ENCODE measurements around the gene HSPBP1. TPM values are rescaled to one million over a fixed set of nuclear protein-coding genes. Genes with fewer than 3 reads are reported as not detected.

Gene HSPBP1
- total and polyA plus RNA-seq, 9 of the 15 experiments (the other 6 are each of a cell fraction or from before 2014, with no cell fraction given), result 0.83 to 81.3 (median 21.8) TPM

DNA sequence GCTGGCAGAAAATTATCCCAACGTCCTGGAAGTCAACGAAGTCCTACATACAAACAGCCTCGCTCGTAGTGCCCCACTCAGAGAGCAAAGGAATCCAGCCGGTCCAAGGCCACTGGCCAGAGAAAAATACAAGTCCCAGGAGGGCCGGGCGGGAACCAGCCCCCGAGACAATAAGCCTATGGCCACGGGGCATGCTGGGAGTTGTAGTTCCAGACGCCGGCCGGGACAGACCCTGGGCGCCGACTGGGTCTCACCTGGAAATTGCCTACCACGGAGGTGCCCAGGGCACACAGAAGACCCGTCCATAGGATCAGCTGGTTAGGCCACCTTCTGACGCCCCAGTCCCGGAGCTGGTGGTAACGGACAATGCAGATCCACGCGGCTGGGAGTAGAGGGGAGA is 39.9 kb upstream of the HSPBP1 start (continued):
- TF ChIP-seq, protein P1, sequence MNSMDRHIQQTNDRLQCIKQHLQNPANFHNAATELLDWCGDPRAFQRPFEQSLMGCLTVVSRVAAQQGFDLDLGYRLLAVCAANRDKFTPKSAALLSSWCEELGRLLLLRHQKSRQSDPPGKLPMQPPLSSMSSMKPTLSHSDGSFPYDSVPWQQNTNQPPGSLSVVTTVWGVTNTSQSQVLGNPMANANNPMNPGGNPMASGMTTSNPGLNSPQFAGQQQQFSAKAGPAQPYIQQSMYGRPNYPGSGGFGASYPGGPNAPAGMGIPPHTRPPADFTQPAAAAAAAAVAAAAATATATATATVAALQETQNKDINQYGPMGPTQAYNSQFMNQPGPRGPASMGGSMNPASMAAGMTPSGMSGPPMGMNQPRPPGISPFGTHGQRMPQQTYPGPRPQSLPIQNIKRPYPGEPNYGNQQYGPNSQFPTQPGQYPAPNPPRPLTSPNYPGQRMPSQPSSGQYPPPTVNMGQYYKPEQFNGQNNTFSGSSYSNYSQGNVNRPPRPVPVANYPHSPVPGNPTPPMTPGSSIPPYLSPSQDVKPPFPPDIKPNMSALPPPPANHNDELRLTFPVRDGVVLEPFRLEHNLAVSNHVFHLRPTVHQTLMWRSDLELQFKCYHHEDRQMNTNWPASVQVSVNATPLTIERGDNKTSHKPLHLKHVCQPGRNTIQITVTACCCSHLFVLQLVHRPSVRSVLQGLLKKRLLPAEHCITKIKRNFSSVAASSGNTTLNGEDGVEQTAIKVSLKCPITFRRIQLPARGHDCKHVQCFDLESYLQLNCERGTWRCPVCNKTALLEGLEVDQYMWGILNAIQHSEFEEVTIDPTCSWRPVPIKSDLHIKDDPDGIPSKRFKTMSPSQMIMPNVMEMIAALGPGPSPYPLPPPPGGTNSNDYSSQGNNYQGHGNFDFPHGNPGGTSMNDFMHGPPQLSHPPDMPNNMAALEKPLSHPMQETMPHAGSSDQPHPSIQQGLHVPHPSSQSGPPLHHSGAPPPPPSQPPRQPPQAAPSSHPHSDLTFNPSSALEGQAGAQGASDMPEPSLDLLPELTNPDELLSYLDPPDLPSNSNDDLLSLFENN (IDR thresholded peaks at IDR 0.05; ENCODE audit: low read depth in 2 of 2, low read length in 2 of 2), result 0 out of 4 replicates have a peak, but pooled peaks of 1 of the 2 experiments have one; percentile 21
- TF ChIP-seq HCFC1 (IDR thresholded peaks at IDR 0.05; ENCODE audit: low read depth, low read length) (peak; percentile 98), MAFF (IDR thresholded peaks at IDR 0.05; ENCODE audit: low read length) (no peak), LARP7 (IDR thresholded peaks at IDR 0.05) (no peak), PCBP1 (IDR thresholded peaks at IDR 0.05; ENCODE audit: low read depth, low read length, poor library complexity, severe bottlenecking) (no peak), ZNF224 (CRISPR knock-in tag; IDR thresholded peaks at IDR 0.05) (no peak), L3MBTL2 (IDR thresholded peaks at IDR 0.05) (peak; percentile 20; the same call in 1 of the 2 replicates), FOXJ2 (tag; IDR thresholded peaks at IDR 0.05) (no peak), SETDB1 (IDR thresholded peaks at IDR 0.05; ENCODE audit: low read length) (no peak), SP2 (IDR thresholded peaks at IDR 0.05; ENCODE audit: extremely low read depth, low read depth, low read length, poor library complexity, severe bottlenecking) (no peak), ZNF75A (CRISPR knock-in tag; IDR thresholded peaks at IDR 0.05) (no peak), KLF1 (tag; IDR thresholded peaks at IDR 0.05) (no peak), HNRNPUL1 (IDR thresholded peaks at IDR 0.05; ENCODE audit: low read length) (no peak), ZNF766 (CRISPR knock-in tag; conservative IDR thresholded peaks at IDR 0.05) (peak; percentile 79), ZNF644 (tag; IDR thresholded peaks at IDR 0.05; ENCODE audit: low read depth) (peak; percentile 68; the same call in 1 of the 2 replicates), CC2D1A (IDR thresholded peaks at IDR 0.05) (no peak), CXXC5 (CRISPR knock-in tag; IDR thresholded peaks at IDR 0.05) (no peak), PHF21A (IDR thresholded peaks at IDR 0.05; ENCODE audit: borderline replicate concordance, low read depth) (no peak)
- TF ChIP-seq, protein P2, sequence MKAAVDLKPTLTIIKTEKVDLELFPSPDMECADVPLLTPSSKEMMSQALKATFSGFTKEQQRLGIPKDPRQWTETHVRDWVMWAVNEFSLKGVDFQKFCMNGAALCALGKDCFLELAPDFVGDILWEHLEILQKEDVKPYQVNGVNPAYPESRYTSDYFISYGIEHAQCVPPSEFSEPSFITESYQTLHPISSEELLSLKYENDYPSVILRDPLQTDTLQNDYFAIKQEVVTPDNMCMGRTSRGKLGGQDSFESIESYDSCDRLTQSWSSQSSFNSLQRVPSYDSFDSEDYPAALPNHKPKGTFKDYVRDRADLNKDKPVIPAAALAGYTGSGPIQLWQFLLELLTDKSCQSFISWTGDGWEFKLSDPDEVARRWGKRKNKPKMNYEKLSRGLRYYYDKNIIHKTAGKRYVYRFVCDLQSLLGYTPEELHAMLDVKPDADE (conservative IDR thresholded peaks at IDR 0.05; ENCODE audit: control insufficient read depth, low read depth, low read length), result peak; percentile 94
- TF ChIP-seq, protein P3, sequence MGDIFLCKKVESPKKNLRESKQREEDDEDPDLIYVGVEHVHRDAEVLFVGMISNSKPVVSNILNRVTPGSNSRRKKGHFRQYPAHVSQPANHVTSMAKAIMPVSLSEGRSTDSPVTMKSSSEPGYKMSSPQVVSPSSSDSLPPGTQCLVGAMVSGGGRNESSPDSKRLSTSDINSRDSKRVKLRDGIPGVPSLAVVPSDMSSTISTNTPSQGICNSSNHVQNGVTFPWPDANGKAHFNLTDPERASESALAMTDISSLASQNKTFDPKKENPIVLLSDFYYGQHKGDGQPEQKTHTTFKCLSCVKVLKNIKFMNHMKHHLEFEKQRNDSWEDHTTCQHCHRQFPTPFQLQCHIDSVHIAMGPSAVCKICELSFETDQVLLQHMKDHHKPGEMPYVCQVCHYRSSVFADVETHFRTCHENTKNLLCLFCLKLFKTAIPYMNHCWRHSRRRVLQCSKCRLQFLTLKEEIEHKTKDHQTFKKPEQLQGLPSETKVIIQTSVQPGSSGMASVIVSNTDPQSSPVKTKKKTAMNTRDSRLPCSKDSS (IDR thresholded peaks at IDR 0.05; ENCODE audit: low read depth, partially characterized antibody), result no peak
- TF ChIP-seq, protein P4, sequence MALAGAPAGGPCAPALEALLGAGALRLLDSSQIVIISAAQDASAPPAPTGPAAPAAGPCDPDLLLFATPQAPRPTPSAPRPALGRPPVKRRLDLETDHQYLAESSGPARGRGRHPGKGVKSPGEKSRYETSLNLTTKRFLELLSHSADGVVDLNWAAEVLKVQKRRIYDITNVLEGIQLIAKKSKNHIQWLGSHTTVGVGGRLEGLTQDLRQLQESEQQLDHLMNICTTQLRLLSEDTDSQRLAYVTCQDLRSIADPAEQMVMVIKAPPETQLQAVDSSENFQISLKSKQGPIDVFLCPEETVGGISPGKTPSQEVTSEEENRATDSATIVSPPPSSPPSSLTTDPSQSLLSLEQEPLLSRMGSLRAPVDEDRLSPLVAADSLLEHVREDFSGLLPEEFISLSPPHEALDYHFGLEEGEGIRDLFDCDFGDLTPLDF (CRISPR knock-in tag; IDR thresholded peaks at IDR 0.05), result no peak
- TF ChIP-seq, protein P5, sequence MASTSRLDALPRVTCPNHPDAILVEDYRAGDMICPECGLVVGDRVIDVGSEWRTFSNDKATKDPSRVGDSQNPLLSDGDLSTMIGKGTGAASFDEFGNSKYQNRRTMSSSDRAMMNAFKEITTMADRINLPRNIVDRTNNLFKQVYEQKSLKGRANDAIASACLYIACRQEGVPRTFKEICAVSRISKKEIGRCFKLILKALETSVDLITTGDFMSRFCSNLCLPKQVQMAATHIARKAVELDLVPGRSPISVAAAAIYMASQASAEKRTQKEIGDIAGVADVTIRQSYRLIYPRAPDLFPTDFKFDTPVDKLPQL (IDR thresholded peaks at IDR 0.05; ENCODE audit: extremely low read depth, insufficient read length), result no peak
